Liver (tissue), 9 donors: Measurements from ENCODE around the gene ZMYND8. TPM values are rescaled to one million over a fixed set of nuclear protein-coding genes. Genes with fewer than 3 reads are reported as not detected.

Source experiments
- DNase-seq: peaks from one replicate; pipeline ENCODE4 v3.0.0-alpha.2; 2017; ENCODE audit warnings: low spot score
- H3K27ac ChIP-seq, 2 donors: one replicate each; pipeline ENCODE4 v1.7.0; 2013; ENCODE audit warnings: inconsistent platforms in 2 of 2, low read length in 2 of 2, control low read depth in 1 of 2, low read depth in 1 of 2, mild to moderate bottlenecking in 1 of 2
- H3K27me3 ChIP-seq, 4 donors: one replicate each; pipeline versions ENCODE4 v1.6.1 to v1.7.0; 2013; ENCODE audit warnings: low read length in 3 of 4, inconsistent platforms in 1 of 4, mild to moderate bottlenecking in 1 of 4, moderate library complexity in 1 of 4; ENCODE audit not compliant: control insufficient read depth in 4 of 4, insufficient read depth in 4 of 4
- H3K36me3 ChIP-seq, 4 donors: one replicate each; pipeline versions ENCODE4 v1.6.1 to v1.7.0; 2013; ENCODE audit warnings: low read length in 3 of 4, mild to moderate bottlenecking in 3 of 4, low read depth in 1 of 4, moderate library complexity in 1 of 4; ENCODE audit not compliant: control insufficient read depth in 4 of 4, insufficient read depth in 3 of 4
- H3K4me1 ChIP-seq, 4 donors: one replicate each; pipeline versions ENCODE4 v1.6.1 to v1.7.0; 2013; ENCODE audit warnings: low read length in 3 of 4, mild to moderate bottlenecking in 3 of 4, moderate library complexity in 1 of 4; ENCODE audit not compliant: control insufficient read depth in 4 of 4, insufficient read depth in 4 of 4
- H3K4me3 ChIP-seq, 3 donors: one replicate each; pipeline versions ENCODE4 v1.6.1 to v1.7.0; 2013; ENCODE audit warnings: low read length in 3 of 3, control low read depth in 1 of 3, low read depth in 1 of 3, mild to moderate bottlenecking in 1 of 3
- H3K9ac ChIP-seq, 2 donors: one replicate each; pipeline ENCODE4 v1.7.0; 2013; ENCODE audit warnings: low read length in 2 of 2, mild to moderate bottlenecking in 2 of 2, moderate library complexity in 2 of 2, control low read depth in 1 of 2, low read depth in 1 of 2
- H3K9me3 ChIP-seq, 4 donors: one replicate each; pipeline versions ENCODE4 v1.6.1 to v1.7.0; 2013; ENCODE audit warnings: low read length in 3 of 4; ENCODE audit not compliant: control insufficient read depth in 4 of 4
- CTCF ChIP-seq: fragments of 150-350 bp; IDR thresholded peaks from 2 replicates; pipeline ENCODE4 v1.5.1; 2017; ENCODE audit warnings: improper control_type of control experiment, low read depth, low read length; ENCODE audit not compliant: missing input control
- GABPA ChIP-seq, 2 donors: IDR thresholded peaks in 1 of 2; conservative IDR thresholded peaks in 1 of 2; 2 replicates each; pipeline ENCODE4 v1.6.1; 2016; ENCODE audit warnings: antibody characterized with exemption in 2 of 2, mild to moderate bottlenecking in 1 of 2, moderate library complexity in 1 of 2
- HNF4G ChIP-seq: IDR thresholded peaks from 2 replicates; pipeline ENCODE4 v1.6.1; 2016; ENCODE audit warnings: antibody characterized with exemption
- JUND ChIP-seq, 2 donors: IDR thresholded peaks; 2 replicates each; pipeline ENCODE4 v1.6.1; 2016; ENCODE audit warnings: antibody characterized with exemption in 2 of 2
- MAX ChIP-seq: IDR thresholded peaks from 2 replicates; pipeline ENCODE4 v1.6.1; 2016; ENCODE audit warnings: antibody characterized with exemption
- NR2F2 ChIP-seq: IDR thresholded peaks from 2 replicates; pipeline ENCODE4 v1.6.1; 2016; ENCODE audit warnings: antibody characterized with exemption
- RAD21 ChIP-seq, 2 donors: IDR thresholded peaks; 2 replicates each; pipeline ENCODE4 v1.6.1; 2016; ENCODE audit warnings: antibody characterized with exemption in 2 of 2, mild to moderate bottlenecking in 2 of 2
- REST ChIP-seq: IDR thresholded peaks from 2 replicates; pipeline ENCODE4 v1.6.1; 2016; ENCODE audit warnings: antibody characterized with exemption, mild to moderate bottlenecking
- RXRA ChIP-seq, 2 donors: IDR thresholded peaks; 2 replicates each; pipeline ENCODE4 v1.6.1; 2017 to 2018; ENCODE audit warnings: antibody characterized with exemption in 2 of 2, mild to moderate bottlenecking in 1 of 2
- TAF1 ChIP-seq: conservative IDR thresholded peaks from 2 replicates; pipeline ENCODE4 v1.6.1; 2016; ENCODE audit warnings: antibody characterized with exemption, mild to moderate bottlenecking
- YY1 ChIP-seq: IDR thresholded peaks from 2 replicates; pipeline ENCODE4 v1.6.1; 2016; ENCODE audit warnings: antibody characterized with exemption, mild to moderate bottlenecking
- ZBTB33 ChIP-seq: IDR thresholded peaks from 2 replicates; pipeline ENCODE4 v1.6.1; 2016; ENCODE audit warnings: antibody characterized with exemption
- WGBS: extraction: QIAGEN DNeasy Blood & Tissue Kit; methylation state at CpG from one replicate; pipeline ENCODE4 v1.1.7; 2013; 5-methylcytosine and 5-hydroxymethylcytosine counted together
- polyA plus RNA-seq, 2 donors: library from polyadenylated mRNA; stranded (reverse) in 1 of 2; unstranded in 1 of 2; fragments of 200-250 nt in 1 of 2; fragments of >200 nt in 1 of 2; fragmentation: Nextera tagmentation in 1 of 2; extraction: Ambion mirVana in 1 of 2; gene quantifications; one replicate each; pipeline versions ENCODE4 v1.2.1 to v1.2.3, GENCODE V29; 2013 to 2015
- total RNA-seq, 2 donors: library from RNA; depleted of rRNA; stranded (reverse); fragments of >200 nt; gene quantifications; one replicate each; pipeline ENCODE4 v1.2.3, GENCODE V29; 2014
- donor health status: healthy.
- donor health status: healthy.
- donor health status: healthy.
- donor health status: healthy.
- donor health status: healthy.

ZMYND8 gene
- total and polyA plus RNA-seq, 4 donors = 3.3 to 23.5 (median 6.8) TPM

- no peaks in the 10 kb centered on the region for H3K9me3 ChIP-seq
- DNase-seq = no peak
- H3K9ac ChIP-seq = no peak overlapping the region
- peaks cover 0 to 2% (median 0%) of the 10 kb centered on the region in 4 donors for H3K36me3 ChIP-seq
- no peaks in the 10 kb centered on the region for H3K27me3 ChIP-seq
- WGBS = 83% methylated on average over 3 of the region's 3 CpGs
- peaks cover 0 to 3% (median 0%) of the 10 kb centered on the region in 4 donors for H3K4me1 ChIP-seq
- H3K4me3 ChIP-seq = no peak overlapping the region
- TF ChIP-seq CTCF (no peak), YY1 (no peak), JUND (IDR thresholded peaks at IDR 0.05) (no peak), RAD21 (IDR thresholded peaks at IDR 0.05) (no peak)
- no peak overlapping the region for H3K27ac ChIP-seq
Observed at GRCh38 chr20:47191956-47192355, 164.5 kb downstream of the ZMYND8 start.

GRCh38 chr20:47191074-47191673, 165.3 kb downstream of the ZMYND8 start:
- no peak overlapping the region for H3K27ac ChIP-seq
- H3K4me1 ChIP-seq = no peaks in the 10 kb centered on the region
- H3K9me3 ChIP-seq = no peaks in the 10 kb centered on the region
- no peak overlapping the region for H3K4me3 ChIP-seq
- TF ChIP-seq RAD21 (IDR thresholded peaks at IDR 0.05) (no peak), NR2F2 (no peak), YY1 (no peak), CTCF (no peak), GABPA (IDR thresholded peaks at IDR 0.05 in 1 of 2, conservative IDR thresholded peaks at IDR 0.05 in 1 of 2) (no peak), ZBTB33 (no peak), MAX (no peak), HNF4G (no peak), REST (no peak), RXRA (IDR thresholded peaks at IDR 0.05) (no peak), TAF1 (no peak)
- H3K27me3 ChIP-seq = no peaks in the 10 kb centered on the region
- 91% methylated on average over 1 of the region's 1 CpG for WGBS
- no peak for DNase-seq
- H3K9ac ChIP-seq = no peak overlapping the region
- peaks cover 0 to 2% (median 0%) of the 10 kb centered on the region in 4 donors for H3K36me3 ChIP-seq
